Suprapubic skin (tissue), 4 donors: ENCODE results near the gene ATP6V1G1.

Source experiments
- CTCF ChIP-seq, 2 donors: fragments of 200-600 bp in 1 of 2; fragments of 450-650 bp in 1 of 2; sonication (generic) in 1 of 2; IDR thresholded peaks; one replicate each; pipeline ENCODE4 v1.5.1; 2016 to 2019; ENCODE audit warnings: antibody characterized with exemption in 2 of 2, mild to moderate bottlenecking in 1 of 2, moderate library complexity in 1 of 2
- EP300 ChIP-seq: sonication (generic); formaldehyde crosslinking; IDR thresholded peaks from one replicate; pipeline ENCODE4 v1.6.1; 2017; ENCODE audit warnings: antibody characterized with exemption
- POLR2A ChIP-seq, 2 donors: fragments of 450-650 bp; IDR thresholded peaks; one replicate each; pipeline ENCODE4 v1.6.1; 2017; ENCODE audit warnings: antibody characterized with exemption in 2 of 2, mild to moderate bottlenecking in 2 of 2, moderate library complexity in 2 of 2
- POLR2AphosphoS5 ChIP-seq, 3 donors: sonication (generic); formaldehyde crosslinking; IDR thresholded peaks; one replicate each; pipeline ENCODE4 v1.6.1; 2017; ENCODE audit warnings: antibody characterized with exemption in 3 of 3

GRCh38 chr9:114613919-114614318 lies 26.4 kb downstream of the ATP6V1G1 start:
- TF ChIP-seq CTCF (IDR thresholded peaks at IDR 0.05) (no peak), POLR2AphosphoS5 (IDR thresholded peaks at IDR 0.05) (no peak), POLR2A (IDR thresholded peaks at IDR 0.05) (no peak), EP300 (no peak)
